Measurements from ENCODE around the gene CCDC148. TPM values are rescaled to one million over a fixed set of nuclear protein-coding genes. Genes with fewer than 3 reads are reported as not detected.

CCDC148 gene
- total and polyA plus RNA-seq, 4 donors, result 0.02 to 0.42 (median 0.31) TPM

- H3K4me3 ChIP-seq (ENCODE audit: low read depth in 1 of 3, low read length in 3 of 3), result no peak overlapping the region
- H3K36me3 ChIP-seq (ENCODE audit: control insufficient read depth in 4 of 4, insufficient read depth in 3 of 4, low read depth in 1 of 4, low read length in 3 of 4), result no peaks in the 10 kb centered on the region
- peaks cover 2 to 18% (median 4%) of the 10 kb centered on the region in 4 donors for H3K4me1 ChIP-seq (ENCODE audit: control insufficient read depth in 4 of 4, insufficient read depth in 4 of 4, low read length in 3 of 4)
- no peak overlapping the region for H3K27ac ChIP-seq (ENCODE audit: low read depth in 1 of 2, low read length in 2 of 2)
- 88% methylated on average over 2 of the region's 2 CpGs for WGBS
- H3K9ac ChIP-seq (ENCODE audit: low read depth in 1 of 2, low read length in 2 of 2), result no peak overlapping the region
- no peaks in the 10 kb centered on the region for H3K9me3 ChIP-seq (ENCODE audit: control insufficient read depth in 4 of 4, low read length in 3 of 4)
- TF ChIP-seq RAD21 (IDR thresholded peaks at IDR 0.05) (no peak), SP1 (IDR thresholded peaks at IDR 0.05) (no peak), NR2F2 (IDR thresholded peaks at IDR 0.05) (no peak), CTCF (IDR thresholded peaks at IDR 0.05; ENCODE audit: low read depth, low read length, missing input control) (no peak), EGR1 (IDR thresholded peaks at IDR 0.05; ENCODE audit: low read depth in 2 of 2) (no peak), JUND (IDR thresholded peaks at IDR 0.05) (no peak), RXRA (IDR thresholded peaks at IDR 0.05) (no peak), TAF1 (conservative IDR thresholded peaks at IDR 0.05) (no peak), REST (IDR thresholded peaks at IDR 0.05) (no peak), ATF3 (IDR thresholded peaks at IDR 0.05) (no peak), FOXA2 (IDR thresholded peaks at IDR 0.05) (no peak), HNF4G (IDR thresholded peaks at IDR 0.05) (no peak), MAX (IDR thresholded peaks at IDR 0.05) (no peak), ZBTB33 (IDR thresholded peaks at IDR 0.05) (no peak), HNF4A (conservative IDR thresholded peaks at IDR 0.05) (no peak), GABPA (IDR thresholded peaks at IDR 0.05 in 1 of 2, conservative IDR thresholded peaks at IDR 0.05 in 1 of 2) (no peak), YY1 (IDR thresholded peaks at IDR 0.05) (no peak), FOXA1 (IDR thresholded peaks at IDR 0.05) (no peak)
- no peak for DNase-seq (ENCODE audit: low spot score)
- no peaks in the 10 kb centered on the region for H3K27me3 ChIP-seq (ENCODE audit: control insufficient read depth in 4 of 4, insufficient read depth in 4 of 4, low read length in 3 of 4)
These were observed 46.4 kb upstream of the CCDC148 start for GRCh38 chr2:158502974-158503373.
